ENCODE measurements around the gene CYP4V2.

CYP4V2 gene

DNA sequence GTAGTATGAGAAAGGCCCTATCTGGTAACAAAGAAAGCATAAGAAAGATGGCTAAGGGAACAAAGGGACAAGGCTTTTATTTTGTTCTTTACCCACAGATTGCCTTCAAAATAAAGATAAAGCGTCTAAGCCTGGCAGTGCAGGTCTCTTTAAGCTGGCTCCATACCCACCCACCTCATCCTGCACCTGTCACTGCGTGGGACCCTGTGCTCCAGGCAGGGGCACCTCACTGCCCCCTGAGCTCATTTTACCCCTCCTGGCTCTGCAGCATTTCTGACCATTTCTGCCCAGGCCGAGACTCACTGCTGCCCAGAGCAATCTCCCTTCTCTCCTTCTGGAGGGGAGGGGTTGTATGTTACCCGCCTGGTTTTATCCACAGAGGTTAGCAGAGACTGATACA, 1.7 kb upstream of the CYP4V2 start:
- no peak for DNase-seq

DNA sequence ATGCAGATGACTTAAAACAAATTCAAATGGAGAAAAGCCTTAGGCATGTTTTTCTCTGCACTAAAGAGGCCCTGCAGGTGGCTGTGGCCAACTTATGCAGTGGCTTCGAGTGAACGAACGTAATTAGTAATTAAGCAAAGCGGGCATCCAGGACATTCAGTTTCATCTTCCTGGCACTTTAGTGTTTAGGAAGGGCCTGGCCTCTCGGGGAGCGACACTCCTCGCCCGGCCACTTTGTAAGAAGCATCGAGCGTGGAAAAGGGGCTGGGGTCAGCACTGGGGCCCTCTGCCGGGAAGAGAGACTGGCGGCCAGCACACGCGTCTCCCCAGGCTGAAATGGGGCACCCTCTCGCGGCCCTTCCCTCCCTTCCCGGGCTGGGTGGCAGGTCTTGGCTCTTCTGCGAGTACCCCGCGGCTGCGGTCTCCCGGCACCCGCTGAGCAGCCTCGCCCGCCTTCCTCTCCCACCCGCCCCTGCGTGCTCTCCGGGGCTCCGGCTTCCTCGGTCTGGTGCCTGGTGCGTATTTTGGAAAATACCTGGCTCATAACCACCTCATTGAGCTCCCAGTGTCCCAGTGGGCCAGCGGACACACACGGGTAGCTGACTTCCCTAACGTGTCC, 677 bp upstream of the CYP4V2 start:
- DNase-seq, result peak; percentile 46

DNA sequence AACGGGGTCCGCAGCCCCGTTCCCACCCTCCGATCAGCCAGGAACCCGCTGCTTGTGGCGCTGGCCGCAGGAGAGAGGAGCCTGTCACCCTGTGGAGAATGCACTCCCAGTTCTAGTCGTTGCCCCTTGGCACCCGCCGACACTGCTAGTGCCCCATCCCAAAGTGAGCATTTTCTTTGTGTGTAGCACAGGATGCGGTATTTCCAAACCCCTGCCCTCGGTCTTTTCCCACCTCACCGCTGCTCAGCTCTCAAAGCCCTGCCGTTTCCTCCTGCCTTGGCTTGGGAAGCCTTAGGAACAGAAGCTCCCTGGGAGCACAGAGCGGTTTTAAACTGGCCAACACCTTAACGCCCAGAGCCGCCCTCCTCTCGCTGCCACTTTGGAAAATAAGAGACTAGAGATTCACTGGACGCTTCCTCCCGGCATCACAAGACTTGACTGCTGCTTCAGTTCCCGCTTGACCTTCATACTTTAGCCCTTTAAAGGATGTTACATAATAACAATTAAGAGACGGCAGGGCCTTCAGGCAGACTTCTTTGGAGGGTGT, 772 bp downstream of the CYP4V2 start:
- DNase-seq, result peak; percentile 25

DNA sequence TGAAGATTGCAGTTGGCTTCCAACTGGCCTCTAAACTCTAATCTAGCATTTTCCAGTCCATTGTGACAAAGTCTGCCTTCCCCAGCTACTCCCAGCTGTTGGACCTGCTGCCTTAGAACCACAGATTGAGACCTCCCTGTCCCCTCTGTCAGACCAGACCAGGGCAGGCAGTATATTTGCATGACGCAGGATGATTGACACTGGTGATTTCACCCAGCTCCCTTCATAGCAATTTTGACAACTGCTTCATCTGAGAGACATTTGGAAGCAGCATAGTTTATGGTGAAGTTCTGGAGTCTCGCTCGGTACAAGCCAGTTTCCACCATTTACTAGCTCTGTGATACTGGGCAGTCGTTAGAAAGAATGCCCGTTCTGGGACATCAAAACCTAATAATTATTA, 2.5 kb downstream of the CYP4V2 start:
- DNase-seq, result no peak

DNA sequence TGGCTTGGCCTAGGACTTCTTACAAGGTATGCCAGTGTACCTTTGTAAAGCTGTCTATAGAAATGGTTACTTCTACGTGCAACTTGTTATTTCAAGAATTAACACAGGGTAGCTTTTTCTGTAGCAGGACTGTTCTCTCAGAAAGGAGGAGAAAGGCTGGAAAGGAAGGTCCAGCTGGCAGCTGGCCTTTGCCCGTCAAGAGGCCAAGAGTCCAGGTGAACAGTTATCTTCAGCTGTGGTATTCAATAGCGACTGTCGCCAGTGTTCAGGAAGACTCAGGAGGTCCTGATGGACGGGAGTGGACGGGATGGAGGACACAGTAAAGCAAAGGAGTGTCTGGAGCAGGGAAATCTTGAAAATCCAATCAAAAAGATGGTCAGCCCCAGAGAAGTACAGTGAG, 4.7 kb downstream of the CYP4V2 start:
- no peak for DNase-seq

DNA sequence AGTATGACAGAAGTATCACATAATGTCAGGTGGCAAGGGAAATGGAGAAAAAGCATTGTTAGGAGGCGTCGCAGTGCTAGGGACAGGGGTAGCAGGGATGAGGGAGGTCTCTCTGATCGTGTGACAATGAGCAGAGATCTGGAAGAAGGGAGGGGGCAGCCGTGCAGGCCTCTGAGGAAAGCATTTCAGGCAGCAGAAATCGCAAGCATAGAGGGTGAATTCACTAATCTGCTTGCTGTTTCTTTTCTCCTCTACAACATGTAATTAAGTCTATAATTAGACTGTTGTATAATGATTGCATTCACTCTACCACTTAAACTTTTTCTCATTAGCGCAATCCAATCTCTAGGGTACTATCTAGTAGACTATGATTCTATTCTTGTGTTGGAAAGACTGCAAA, 9.1 kb downstream of the CYP4V2 start:
- DNase-seq, result no peak

DNA sequence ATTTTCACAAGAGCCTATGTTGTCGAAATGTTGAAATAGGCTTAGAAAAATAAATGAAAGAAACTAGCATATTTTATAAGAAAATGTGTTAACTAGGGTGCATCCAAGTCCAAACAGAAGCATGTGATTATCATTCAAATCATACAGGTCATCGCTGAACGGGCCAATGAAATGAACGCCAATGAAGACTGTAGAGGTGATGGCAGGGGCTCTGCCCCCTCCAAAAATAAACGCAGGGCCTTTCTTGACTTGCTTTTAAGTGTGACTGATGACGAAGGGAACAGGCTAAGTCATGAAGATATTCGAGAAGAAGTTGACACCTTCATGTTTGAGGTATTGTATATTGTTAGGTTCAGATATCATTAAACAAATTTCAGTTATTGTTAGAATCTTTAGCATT, 9.6 kb downstream of the CYP4V2 start:
- DNase-seq, result no peak

DNA sequence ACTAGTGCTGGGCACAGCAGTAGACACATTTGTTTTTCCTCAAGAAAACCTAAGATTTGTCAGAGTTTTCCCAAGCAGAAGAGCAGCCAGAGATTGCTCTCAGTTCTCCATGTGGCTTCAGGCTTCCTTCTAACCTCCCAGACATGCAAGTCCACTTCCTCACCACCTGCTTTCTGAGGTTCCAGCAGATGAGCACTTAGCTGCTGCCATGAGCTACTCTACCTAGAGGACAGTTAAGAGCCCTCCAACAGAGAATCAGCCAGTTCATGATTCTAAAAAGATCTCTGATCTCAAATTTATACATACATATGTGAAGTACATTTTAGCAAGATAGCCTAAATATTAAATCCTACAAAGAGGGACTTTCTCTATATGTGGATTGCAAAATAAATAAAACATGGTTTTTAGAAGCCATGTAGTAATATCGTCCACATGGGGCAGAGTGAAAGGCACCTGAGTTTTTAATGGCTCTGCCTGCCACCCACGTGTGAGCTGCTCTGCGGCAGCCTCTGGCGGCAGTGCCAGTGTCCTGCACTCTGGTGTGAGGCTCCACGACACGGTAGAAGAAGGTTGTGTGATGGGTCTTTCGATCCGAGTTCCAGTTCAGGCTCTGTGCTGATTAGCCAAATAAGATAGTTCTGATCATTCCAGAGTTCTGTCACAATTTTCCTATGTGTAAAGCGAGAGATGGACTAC, 10.3 kb downstream of the CYP4V2 start:
- DNase-seq, result no peak

DNA sequence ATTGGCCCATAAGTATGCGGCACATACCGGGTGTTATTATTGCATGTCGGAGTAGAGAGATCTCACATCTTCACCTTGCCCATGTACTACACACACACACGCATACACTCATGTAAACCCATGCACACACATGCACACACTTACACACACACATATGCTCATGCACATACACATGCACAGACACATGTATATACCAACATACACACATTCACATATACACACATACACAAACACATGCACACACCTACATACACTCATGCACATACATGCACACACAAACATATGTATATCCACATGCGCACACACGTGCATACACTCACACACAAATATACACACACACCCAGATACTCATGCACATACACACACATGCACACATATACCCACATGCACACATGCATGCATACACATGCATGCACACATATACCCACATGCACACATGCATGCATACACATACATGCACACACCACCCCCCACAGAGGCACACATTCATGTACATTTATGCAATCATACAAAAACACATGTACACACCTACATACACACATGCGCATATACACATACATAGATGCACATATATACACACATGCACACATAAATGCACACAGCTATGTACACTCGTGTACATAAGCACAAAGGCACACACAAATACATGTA, 11.2 kb downstream of the CYP4V2 start:
- no peak for DNase-seq

DNA sequence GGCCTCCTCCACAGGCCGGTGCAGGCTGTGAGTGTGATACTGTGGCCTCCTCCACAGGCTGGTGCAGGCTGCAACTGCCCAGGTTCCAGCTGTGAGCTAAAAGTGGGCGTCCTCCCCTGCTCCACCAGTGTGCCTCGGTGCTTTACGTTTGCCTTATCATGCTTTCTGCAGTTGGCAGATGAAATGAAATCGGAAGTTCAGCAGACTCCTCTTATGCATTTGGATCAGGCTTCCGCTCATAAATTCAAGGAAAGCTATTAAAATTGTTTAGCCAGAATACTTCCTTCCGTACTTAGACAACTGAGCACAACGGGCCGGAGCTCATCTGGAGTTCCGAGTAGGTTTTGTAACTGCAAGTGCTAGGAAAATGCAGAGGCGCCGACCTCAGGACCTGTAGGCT, 12.0 kb downstream of the CYP4V2 start:
- DNase-seq, result no peak

DNA sequence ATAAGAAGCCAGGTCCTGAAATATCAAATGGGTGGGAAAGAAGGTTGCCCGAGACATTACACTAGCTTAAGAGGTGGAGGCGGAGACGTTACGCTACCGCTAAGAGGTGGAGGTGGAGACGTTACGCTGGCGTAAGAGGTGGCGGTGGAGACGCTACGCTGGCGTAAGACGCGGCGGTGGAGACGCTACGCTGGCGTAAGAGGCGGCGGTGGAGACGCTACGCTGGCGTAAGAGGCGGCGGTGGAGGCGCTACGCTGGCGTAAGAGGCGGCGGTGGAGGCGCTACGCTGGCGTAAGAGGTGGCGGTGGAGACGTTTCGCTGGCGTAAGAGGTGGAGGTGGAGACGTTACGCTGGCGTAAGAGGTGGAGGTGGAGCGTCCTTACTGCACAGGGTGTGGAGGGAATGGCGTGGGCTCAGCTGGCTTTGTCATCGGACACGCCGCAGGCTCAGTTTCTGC, 12.8 kb downstream of the CYP4V2 start:
- peak; percentile 53 for DNase-seq

DNA sequence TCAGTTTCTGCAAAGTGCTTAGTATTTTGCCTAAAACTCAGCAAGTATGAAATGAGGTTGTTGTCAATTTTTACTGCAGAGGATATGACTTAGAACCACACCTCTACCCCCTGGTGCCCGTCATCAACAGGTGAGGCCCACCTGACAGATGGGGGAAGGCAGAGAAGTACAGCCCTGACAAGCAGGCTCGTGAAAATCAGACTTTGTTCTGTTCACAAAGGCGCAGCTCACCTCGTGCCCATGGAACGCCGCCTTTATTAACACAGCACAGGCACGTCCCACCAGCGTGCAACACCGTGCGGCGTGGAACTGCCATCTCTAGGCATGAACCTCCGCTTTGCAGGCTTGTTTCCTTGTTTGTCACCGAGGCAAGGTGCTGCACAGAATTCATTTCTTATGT, 13.3 kb downstream of the CYP4V2 start:
- no peak for DNase-seq

DNA sequence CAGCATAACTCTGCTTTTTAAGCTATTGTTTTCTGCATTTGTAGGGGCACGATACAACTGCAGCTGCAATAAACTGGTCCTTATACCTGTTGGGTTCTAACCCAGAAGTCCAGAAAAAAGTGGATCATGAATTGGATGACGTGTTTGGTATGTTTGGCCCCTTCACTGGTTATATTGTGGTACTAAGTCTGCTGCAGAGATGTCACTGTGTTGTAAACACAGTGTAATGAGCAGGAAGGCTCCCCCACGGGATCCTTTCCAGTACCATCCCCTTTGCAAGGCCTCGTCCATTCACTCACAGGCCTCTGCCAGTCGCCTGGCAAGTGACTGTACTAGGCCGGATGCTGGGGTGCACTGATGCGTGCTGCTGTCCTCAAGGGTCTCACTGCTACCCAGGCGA, 13.8 kb downstream of the CYP4V2 start:
- DNase-seq, result no peak

DNA sequence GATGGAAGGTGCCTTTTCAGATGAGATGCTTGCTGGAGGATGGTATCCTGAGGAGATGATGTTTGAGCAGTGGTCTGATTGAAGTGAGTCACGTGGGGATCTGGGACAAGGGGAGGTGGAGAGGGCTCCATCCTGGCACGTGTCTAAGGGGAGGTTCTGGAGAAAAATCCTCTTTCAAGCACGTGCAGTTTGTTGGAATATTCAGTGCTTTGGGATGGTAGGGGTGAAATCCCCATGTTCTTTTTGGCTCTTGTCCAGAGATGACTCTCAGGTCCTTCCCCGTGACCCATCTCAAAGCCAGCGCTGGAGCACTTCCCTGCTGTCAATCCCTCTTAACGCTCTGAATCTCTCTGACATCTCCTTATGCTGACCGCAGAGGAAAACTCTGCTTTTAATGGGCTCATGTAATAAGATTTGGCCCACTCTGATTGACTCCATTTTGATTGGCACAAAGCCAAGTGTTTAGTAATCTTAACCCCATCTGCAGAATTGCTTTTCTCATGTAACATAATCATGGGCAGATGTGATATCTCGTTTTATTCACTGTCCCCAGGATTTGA, 25.2 kb downstream of the CYP4V2 start:
- DNase-seq, result peak; percentile 12

DNA sequence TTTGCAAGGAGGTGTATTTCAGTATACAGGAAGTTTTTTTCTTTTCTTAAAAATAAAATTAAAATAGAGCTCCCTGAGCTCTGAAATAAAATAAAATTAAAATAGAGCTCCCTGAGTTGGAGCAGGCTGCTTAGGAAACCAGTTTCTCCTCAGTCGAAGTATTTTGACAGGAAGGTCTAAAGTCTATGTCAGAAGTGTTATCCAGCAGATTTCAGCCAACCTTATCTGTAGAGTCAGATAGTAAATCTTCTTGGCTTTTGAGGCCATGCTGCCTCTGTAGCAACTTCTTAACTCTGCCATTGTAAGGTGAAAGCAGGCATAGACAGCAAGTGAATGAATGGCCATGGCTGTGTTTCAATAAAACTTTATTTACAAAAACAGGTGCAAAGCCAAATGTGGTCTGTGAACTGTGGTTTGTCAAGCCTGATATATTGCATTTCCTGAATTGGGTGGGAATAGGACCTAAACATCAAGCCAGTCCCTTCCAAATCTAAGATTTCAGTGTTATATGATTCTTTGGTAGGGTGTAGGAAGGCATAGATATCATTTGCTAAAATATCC, 26.4 kb downstream of the CYP4V2 start:
- no peak for DNase-seq

DNA sequence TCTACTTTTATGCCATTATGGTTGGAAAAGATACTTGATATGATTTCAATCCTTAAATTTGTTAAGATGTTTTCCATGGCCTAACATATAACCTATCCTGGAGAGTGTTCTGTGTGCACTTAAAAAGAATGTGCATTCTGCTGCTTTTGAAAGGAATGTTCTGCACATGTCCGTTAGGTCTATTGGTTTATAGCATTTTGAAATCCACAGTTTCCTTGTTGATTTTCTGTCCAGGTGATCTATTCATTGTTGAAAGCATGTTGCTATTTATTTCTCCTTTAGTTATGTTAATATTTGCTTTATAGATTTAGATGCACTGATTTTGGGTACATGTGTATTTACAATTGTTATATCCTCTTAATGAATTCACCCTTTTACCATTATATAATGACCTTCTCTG, 30.3 kb downstream of the CYP4V2 start:
- DNase-seq, result no peak

DNA sequence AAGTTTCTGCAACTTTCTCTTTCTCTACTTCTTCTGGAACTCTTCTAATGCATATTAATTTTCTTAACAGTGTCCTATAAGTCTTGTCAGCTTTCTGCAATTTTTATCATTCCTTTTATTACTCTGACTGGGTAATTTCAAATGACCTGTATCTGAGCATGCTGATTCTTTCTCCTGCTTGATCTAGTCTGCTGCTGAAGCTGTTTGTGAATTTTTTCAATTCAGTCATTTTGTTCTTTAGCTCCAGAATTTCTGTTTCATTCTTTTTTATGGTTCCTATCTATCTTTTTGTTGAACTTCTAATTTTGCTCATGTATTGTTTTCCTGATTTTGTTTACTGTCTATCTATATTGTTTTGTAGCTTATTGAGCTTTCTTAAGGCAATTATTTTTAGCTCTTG, 34.5 kb downstream of the CYP4V2 start:
- DNase-seq, result no peak

DNA sequence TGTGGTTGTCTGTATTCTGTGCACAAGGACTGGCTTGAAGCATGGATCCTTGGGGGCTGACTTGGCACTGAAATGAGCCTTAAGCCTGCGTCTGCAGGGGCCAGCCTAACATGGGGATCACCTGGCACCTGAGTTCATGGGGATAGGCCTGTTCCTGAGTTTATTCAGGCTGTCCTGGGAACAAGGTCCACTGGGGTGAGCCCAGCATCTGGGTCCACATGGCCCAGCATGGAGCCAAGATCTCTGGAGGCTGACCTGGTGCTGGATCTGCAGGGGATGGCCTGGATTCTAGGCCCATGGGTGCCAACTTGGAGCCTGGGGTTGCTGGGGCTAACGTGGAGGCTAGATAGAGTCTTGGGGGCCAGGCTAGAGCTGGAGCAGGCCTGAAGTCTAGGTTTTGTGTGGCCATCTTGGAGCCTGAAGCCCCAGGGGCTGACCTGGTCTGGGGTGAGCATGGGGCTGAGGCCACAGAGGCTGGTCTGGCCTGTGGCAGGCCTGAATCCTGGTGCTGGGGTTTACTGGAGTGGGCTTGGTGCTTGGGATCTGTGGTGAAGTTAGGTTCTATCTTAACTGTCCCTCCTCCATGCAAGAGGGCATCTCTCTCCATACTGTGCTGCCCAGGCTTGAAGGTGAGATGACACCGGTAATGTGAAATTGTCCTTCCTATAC, 35.3 kb downstream of the CYP4V2 start:
- no peak for DNase-seq

DNA sequence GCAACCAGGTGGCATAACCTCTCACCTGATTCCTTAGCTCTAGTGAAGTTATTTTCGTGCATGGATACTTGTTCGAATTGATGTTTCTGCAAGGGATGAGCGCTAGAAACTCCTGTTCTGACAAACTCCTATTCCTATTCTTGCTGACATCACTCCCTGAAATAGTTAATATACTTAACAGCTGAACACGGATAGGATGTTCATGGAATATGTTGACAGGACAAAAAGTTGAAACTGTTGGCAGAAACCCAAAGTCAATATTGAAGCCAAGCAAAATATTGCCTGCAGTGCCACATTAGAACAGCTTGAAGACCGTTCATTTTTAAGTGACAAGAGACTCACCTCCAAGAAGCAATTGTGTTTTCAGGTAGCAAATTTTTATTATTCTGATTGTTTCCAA, 35.9 kb downstream of the CYP4V2 start, which contains the start of gene KLKB1:
KLKB1 (plus strand) TSS at position 287 of the 400 bp plus-strand sequence. CDS start 689 bp downstream, outside the sequence.
- DNase-seq, result peak; percentile 3

DNA sequence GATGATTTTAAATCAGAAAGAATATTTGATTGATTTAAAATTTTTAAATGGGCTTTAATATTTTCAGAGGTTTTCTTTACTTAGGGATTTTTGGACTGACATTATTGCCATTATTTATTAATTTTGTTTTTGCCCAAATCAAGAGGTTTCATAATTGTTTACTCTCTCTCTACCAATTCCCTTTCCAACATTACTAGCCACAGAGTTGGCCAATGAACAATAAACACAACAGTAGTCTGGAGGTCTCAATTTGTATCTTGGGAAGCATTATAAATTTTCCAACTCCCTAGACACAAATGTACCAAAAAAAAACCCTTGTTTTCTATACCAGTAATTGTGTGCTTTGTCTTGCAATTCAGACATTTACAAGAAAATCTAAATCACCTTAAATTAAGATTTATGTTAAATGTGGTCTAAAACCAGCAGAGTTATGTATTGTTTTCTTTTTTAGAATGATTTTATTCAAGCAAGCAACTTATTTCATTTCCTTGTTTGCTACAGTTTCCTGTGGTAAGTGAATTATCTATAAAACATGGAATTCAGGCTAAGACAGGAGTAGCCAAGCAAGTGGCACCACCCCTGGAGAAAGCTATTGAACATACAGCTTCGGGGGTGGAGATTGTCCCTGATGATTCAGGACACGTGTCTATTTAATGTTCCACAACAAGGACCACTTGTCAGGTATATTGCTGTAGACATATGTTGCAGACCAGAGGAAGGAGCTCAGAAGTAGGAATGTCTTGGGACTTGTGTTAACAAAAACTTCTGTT, 36.6 kb downstream of the CYP4V2 start:
- DNase-seq, result no peak

DNA sequence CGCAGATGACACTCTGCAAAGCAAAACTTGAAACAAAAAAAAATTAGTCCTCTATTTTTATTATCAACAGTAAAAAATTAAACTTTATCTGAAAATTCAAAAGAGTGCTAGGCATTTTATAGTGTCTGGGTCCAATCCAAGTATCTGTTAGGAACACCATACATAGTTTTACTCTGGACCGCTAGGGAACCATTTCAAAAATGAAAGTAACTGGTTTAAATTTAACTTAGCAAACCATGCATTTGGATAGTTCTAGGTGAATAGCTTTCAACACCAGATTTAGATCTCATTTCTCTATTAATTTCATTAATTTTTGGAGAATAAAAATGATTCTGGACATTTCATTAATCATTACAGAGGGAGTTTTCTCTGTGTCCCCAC, 37.1 kb downstream of the CYP4V2 start:
- no peak for DNase-seq

DNA sequence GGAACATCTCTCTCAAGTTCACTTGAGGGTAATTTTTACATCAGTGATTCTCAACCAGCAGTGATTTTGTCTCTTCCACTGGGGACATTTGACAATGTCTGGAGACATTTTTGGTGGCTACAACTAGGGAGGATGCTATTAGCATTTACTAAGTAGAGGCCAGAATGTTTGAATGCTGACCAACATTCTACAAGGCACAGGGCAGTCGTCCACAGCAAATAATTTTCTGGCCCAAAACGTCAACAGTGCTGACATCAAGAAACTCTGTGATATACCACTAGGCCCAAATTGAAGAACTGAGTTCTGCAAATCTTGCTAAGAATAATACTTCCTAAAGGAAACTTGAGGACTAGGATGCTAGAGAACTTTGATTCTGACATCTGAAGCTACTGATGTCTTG, 43.0 kb downstream of the CYP4V2 start:
- DNase-seq, result no peak
